Psoas muscle (tissue), 8 donors: Measurements from ENCODE around the gene R3HDM2. TPM values are rescaled to one million over a fixed set of nuclear protein-coding genes. Genes with fewer than 3 reads are reported as not detected.

Experiments
- ATAC-seq, 4 donors: fragments of 200-7000 bp; cut with Tn5 transposase; one replicate each; pipeline ENCODE4 v1.9.1; 2020; ENCODE audit warnings: moderate library complexity in 3 of 4, mild to moderate bottlenecking in 2 of 4
- DNase-seq, 2 donors: peaks; one replicate each; pipeline ENCODE4 v3.0.0-alpha.2; 2020
- H3K27ac ChIP-seq: fragments of 200-600 bp; one replicate; pipeline ENCODE4 v1.8.0; 2022
- H3K27me3 ChIP-seq, 3 donors: fragments of 200-600 bp in 1 of 3; one replicate each; pipeline versions ENCODE4 v1.6.1 to v1.8.0; 2013 to 2022; ENCODE audit warnings: low read length in 2 of 3, mild to moderate bottlenecking in 2 of 3, moderate library complexity in 1 of 3; ENCODE audit not compliant: insufficient read depth in 3 of 3
- H3K36me3 ChIP-seq, 2 donors: fragments of 200-600 bp in 1 of 2; one replicate each; pipeline versions ENCODE4 v1.6.1 to v1.8.0; 2013 to 2022; ENCODE audit warnings: low read depth in 1 of 2, mild to moderate bottlenecking in 1 of 2, moderate library complexity in 1 of 2; ENCODE audit not compliant: insufficient read depth in 1 of 2
- H3K4me1 ChIP-seq: fragments of 200-600 bp; one replicate; pipeline ENCODE4 v1.8.0; 2022
- H3K4me3 ChIP-seq: fragments of 200-600 bp; one replicate; pipeline ENCODE4 v1.8.0; 2022; ENCODE audit warnings: mild to moderate bottlenecking
- H3K9me3 ChIP-seq: fragments of 200-600 bp; one replicate; pipeline ENCODE4 v1.8.0; 2022
- CTCF ChIP-seq: fragments of 200-600 bp; IDR thresholded peaks from one replicate; pipeline ENCODE4 v1.8.0; 2022; ENCODE audit warnings: antibody characterized with exemption
- WGBS, 3 donors: extraction: QIAGEN DNeasy Blood & Tissue Kit; methylation state at CpG; one replicate each; pipeline versions ENCODE4 v1.1.6 to v1.1.7; 2013; 5-methylcytosine and 5-hydroxymethylcytosine counted together
- intact Hi-C, 2 donors: fragments of 100-400 bp; cut with DNase I; formaldehyde crosslinking; loops; one replicate each; pipeline versions ENCODE4 v1.11.0 to v1.14.2; 2022
- polyA plus RNA-seq, 3 donors: library from polyadenylated mRNA; stranded (reverse); fragments of 200-250 nt; gene quantifications; one replicate each; pipeline ENCODE4 v1.2.3, GENCODE V29; 2013
- total RNA-seq, 4 donors: library from RNA; stranded (reverse); fragmentation: NEBNext Ultra II Directional in 2 of 4; extraction: Animal tissue kit (Norgen Biotek cat#: 25700) in 2 of 4; gene quantifications; one replicate each; pipeline versions ENCODE4 v1.2.1 to v1.2.4, GENCODE V29; 2021 to 2023
- donor health status: healthy with polysubstance abuse.
- donor health status: DM: no; HTN: no; CAD: no; lungs with moderate emphysema.
- donor health status: Bipolar disorder and iron deficiency.
- donor health status: healthy.
- donor health status: DM: yes; HTN: yes; CAD: no.
- donor health status: DM: no; HTN: no; CAD: no.
- donor health status: DM: no; HTN: no; CAD: no.
- donor health status: DM: yes; HTN: yes; CAD: no.

R3HDM2 gene
- total and polyA plus RNA-seq, 7 donors = 12.1 to 64.9 (median 41.4) TPM

- no peaks in the 10 kb centered on the region for H3K9me3 ChIP-seq
- peak within 1 kb of the TSS; percentile 78 for H3K4me3 ChIP-seq
- H3K27ac ChIP-seq = peak within 1 kb of the TSS; percentile 77
- DNase-seq (peak; percentile 95 to 97), ATAC-seq (peak; percentile 73 to 94 (median 80))
- H3K27me3 ChIP-seq = peaks cover 0 to 21% (median 2%) of the 10 kb centered on the region in 3 donors
- H3K36me3 ChIP-seq = peaks cover 7 to 39% of the 10 kb centered on the region in 2 donors
- peaks cover 12% of the 10 kb centered on the region for H3K4me1 ChIP-seq
- intact Hi-C loops = no loop called here
- no peak for TF ChIP-seq CTCF
- WGBS, 3 donors = 0 to 1% (median 0%) methylated on average over 42 of the region's 42 CpGs
Measured at GRCh38 chr12:57229634-57230380, 201.0 kb downstream of the R3HDM2 start, which contains the start of gene SHMT2. Gene SHMT2, plus strand, starts transcription at chr12:57229711. Its CDS starts 68 bp downstream, at chr12:57229779.

GRCh38 chr12:57229046-57229633 is 201.7 kb downstream of the R3HDM2 start:
- ATAC-seq = peak in 3 of 4 donors; percentile 1 to 24 (median 3)
- TF ChIP-seq CTCF = peak; percentile 10
- Histone ChIP-seq H3K9me3 (no peaks in the 10 kb centered on the region), H3K27me3 (peaks cover 0 to 28% (median 2%) of the 10 kb centered on the region in 3 donors), H3K27ac (peak overlapping the region; percentile 77), H3K4me3 (peak overlapping the region; percentile 78), H3K4me1 (peaks cover 12% of the 10 kb centered on the region), H3K36me3 (peaks cover 7 to 33% of the 10 kb centered on the region in 2 donors)
- no peak for DNase-seq
- WGBS, 3 donors = 12 to 20% (median 15%) methylated on average over 9 of the region's 9 CpGs
- intact Hi-C loops = no loop called here

DNA sequence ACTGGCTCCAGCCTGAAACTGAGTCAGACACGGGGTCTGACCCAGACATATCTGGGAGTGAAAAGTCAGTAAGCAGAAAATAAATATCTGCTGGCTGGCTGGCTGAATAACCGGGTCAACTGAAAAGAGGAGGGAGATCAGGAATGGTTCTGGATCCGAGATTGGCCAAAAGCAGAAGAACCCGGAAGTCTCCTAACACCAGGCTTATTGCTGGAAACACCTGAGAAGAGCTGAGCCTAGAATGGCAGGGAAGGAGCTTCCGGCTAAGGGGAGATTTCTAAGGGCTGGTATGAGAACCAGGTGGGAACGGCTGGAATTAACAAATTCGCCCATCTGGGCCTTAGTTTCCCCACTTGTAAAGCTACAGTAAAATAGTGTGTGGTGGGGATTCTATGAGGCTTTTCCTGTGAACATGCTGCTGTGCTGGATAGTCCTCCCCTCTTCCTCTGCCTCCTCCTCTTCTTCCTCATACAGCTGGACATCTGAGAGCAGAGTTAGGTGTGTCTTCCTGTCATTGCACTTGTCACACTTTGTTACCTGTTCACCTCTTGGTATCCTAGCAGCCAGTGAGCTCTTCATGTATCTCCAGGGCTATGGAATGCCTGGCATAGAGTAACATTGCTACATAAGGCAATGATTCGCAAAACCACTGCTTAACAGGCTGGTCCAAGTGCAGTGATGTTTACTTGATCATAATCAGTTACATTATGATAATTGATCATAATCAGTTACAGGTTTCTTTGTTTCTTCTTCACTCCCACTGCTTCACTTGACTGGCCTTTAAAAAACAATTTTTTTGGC is 203.3 kb downstream of the R3HDM2 start:
- Histone ChIP-seq H3K4me1 (peaks cover 12% of the 10 kb centered on the region), H3K27me3 (peaks cover 0 to 39% (median 7%) of the 10 kb centered on the region in 3 donors), H3K36me3 (peaks cover 2 to 16% of the 10 kb centered on the region in 2 donors), H3K9me3 (no peaks in the 10 kb centered on the region), H3K4me3 (no peak overlapping the region), H3K27ac (no peak overlapping the region)
- DNase-seq = no peak
- TF ChIP-seq CTCF = no peak
- no peak for ATAC-seq
- WGBS, 3 donors = 69 to 77% (median 72%) methylated on average over 7 to 8 of the region's 8 CpGs
- intact Hi-C loops = no loop called here

- ATAC-seq (no peak), DNase-seq (no peak)
- H3K36me3 ChIP-seq = peaks cover 0 to 9% of the 10 kb centered on the region in 2 donors
- 23 to 27% (median 26%) methylated on average over 26 to 35 of the region's 35 CpGs for WGBS, 3 donors
- no peak overlapping the region for H3K4me3 ChIP-seq
- H3K27me3 ChIP-seq = peaks cover 0 to 46% (median 7%) of the 10 kb centered on the region in 3 donors
- no peak overlapping the region for H3K27ac ChIP-seq
- TF ChIP-seq CTCF = no peak
- no peaks in the 10 kb centered on the region for H3K9me3 ChIP-seq
- peaks cover 12% of the 10 kb centered on the region for H3K4me1 ChIP-seq
- intact Hi-C loops = no loop called here
Measured at GRCh38 chr12:57226588-57227314, 204.1 kb downstream of the R3HDM2 start.
